GM21367 (cell line): ENCODE measurements around the gene SLC9B2.
"Not testable (repeated sequence)": the region's sequence is repeated elsewhere in the genome, so short reads cannot be mapped to it uniquely, and the experiment has no call there.

ENCODE experiments used
- ATAC-seq: cut with Tn5 transposase; IDR thresholded peaks from one replicate; pipeline ENCODE4 v1.9.1; 2021; ENCODE audit not compliant: unreplicated experiment

Gene SLC9B2

GRCh38 chr4:103021120-103021519, 55.4 kb downstream of the SLC9B2 start:
- ATAC-seq, result no peak

GRCh38 chr4:103019308-103020124, 57.0 kb downstream of the SLC9B2 start, which contains the start of gene SLC9B1:
SLC9B1 (minus strand) TSS chr4:103019705; CDS start chr4:102991711, 27,994 bp downstream.
- ATAC-seq, result peak; percentile 98

- no peak for ATAC-seq
Measured at GRCh38 chr4:103018391-103019307, 57.9 kb downstream of the SLC9B2 start.

DNA sequence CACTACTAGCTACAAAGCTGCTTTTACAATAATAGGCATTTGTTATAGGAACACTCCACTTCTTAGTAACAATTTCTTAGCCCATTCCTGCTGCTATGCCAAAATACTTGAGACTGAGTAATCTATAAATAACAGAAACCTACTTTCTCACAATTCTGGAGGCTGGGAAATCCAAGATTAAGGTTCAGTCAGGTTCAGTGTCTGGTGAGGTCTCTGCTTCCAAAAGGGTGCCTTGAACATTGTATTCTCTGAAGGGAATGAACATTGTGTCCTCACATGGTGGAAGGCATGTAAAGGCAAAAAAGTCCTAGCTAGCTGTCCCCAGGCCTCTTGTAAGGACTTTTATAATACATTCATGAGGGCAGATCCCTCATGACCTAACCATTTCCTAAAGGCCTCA, 64.0 kb downstream of the SLC9B2 start:
- ATAC-seq, result no peak

- ATAC-seq, result no peak
Measured at GRCh38 chr4:103012060-103012459, 64.5 kb downstream of the SLC9B2 start.

GRCh38 chr4:103011378-103012025, 65.1 kb downstream of the SLC9B2 start:
- ATAC-seq, result no peak

GRCh38 chr4:103010804-103011203, 65.8 kb downstream of the SLC9B2 start:
- ATAC-seq, result no peak

DNA sequence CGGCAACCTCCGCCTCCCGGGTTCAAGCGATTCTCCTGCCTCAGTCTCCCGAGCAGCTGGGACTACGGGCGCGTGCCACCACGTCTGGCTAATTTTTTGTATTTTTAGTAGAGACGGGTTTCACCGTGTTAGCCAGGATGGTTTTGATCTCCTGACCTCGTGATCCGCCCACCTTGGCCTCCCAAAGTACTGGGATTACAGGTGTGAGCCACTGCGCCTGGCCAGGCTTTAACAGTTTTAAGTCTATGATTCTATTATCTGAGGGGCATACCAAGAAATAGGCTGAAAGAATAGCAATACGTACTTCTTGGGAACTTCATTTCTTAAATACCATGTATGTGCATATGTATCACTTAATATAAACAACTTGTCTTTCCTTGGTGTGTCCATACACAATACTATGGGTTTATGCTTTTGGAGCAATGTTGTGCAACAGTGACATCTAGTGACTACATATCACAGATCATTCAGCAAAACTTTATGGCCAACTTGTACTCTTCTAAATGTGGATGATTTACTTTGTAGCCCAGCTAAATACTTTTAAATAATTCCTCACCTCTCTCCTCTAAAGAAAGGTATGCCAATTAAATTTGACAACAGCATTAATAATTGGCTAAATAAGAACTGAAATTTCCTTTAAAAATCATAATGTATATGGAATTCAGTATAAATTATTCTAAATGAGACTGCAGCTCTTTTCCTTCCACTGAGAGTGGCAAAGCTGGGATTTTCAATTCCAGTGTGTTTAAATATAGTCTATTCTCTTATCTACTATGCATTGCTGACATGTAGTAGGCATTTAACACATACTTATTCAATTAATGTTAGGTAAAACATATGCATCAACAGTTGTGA, 67.5 kb downstream of the SLC9B2 start:
- peak; percentile 81 for ATAC-seq

DNA sequence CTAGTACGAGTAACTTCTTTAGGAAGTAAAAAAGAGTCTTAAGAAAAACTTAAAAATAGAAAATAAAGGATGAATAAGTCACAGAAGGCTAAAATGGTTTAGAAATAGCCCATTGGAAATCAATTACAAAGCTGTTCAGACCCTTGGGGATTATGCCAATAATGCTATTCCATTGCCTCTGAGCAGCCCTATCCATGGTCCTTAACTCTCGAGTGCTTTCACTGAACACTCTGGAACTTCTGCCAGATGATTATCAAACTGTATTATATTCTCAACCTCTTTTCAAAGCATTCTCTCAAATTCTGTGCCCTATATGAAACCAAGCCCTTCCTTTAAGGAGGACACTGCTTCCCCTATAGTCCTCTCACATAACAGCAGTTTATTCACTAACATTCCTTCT, 74.0 kb downstream of the SLC9B2 start:
- ATAC-seq, result no peak

- no peak for ATAC-seq
Measured at GRCh38 chr4:102994803-102995202, 81.8 kb downstream of the SLC9B2 start.

GRCh38 chr4:102993985-102994384, 82.6 kb downstream of the SLC9B2 start:
- not testable (repeated sequence) for ATAC-seq

- no peak for ATAC-seq
Measured at GRCh38 chr4:102988429-102989020, 88.0 kb downstream of the SLC9B2 start.

- no peak for ATAC-seq
Measured at GRCh38 chr4:102981005-102981404, 95.6 kb downstream of the SLC9B2 start.
